Measurements from ENCODE around the gene CRYGS. TPM values are rescaled to one million over a fixed set of nuclear protein-coding genes. Genes with fewer than 3 reads are reported as not detected.
A peak's percentile ranks its signal among the peaks of the same experiment; 100 is the strongest.
"Not testable (repeated sequence)": the region's sequence is repeated elsewhere in the genome, so short reads cannot be mapped to it uniquely, and the experiment has no call there.

The CRYGS gene
- total and polyA plus RNA-seq, 9 donors, result 1.2 to 3.3 (median 2.2) TPM

DNA sequence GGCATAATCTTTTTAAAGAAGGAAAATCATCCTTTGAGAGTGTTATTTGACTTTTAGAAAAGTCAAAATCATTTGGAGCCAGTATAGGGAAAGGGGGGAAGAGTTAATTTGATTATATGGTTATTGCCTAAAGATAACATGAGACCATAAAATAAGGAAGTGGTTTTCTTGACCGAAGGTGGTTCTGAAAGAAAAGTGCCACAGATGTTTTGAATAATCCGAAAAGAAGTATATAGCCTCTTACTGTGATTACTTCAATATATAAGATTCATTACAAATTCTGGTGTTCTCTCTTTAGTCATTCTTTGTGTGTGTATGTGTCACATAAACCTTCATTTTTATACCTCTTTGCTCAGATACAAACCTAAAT lies 27.4 kb upstream of the CRYGS start:
- 72 to 74% (median 72%) methylated on average over 2 of the region's 2 CpGs for WGBS, 3 donors
- no peaks in the 10 kb centered on the region for H3K27me3 ChIP-seq
- no peak overlapping the region for H3K27ac ChIP-seq

GRCh38 chr3:186570941-186571643 lies 26.9 kb upstream of the CRYGS start:
- no peak for DNase-seq
- intact Hi-C loops (cut with DNase I), result loop anchor here in 1 of 4 donors (10.0 kb wide), 1 partner anchor 466 kb away; the partner anchor contains the start of gene ETV5
- WGBS, 3 donors, result 6 to 9% (median 7%) methylated on average over 21 of the region's 21 CpGs
- Histone ChIP-seq H3K4me3 (peak overlapping the region; percentile 90), H3K4me1 (ENCODE audit: insufficient read depth) (peaks cover 6% of the 10 kb centered on the region), H3K27ac (peak overlapping the region; percentile 71 to 85), H3K9me3 (no peaks in the 10 kb centered on the region), H3K27me3 (no peaks in the 10 kb centered on the region), H3K36me3 (no peaks in the 10 kb centered on the region)
- TF ChIP-seq CTCF (IDR thresholded peaks at IDR 0.05) (no peak), POLR2A (IDR thresholded peaks at IDR 0.05) (no peak), EP300 (IDR thresholded peaks at IDR 0.05) (no peak)

More for the DNA sequence above, 27.4 kb upstream of the CRYGS start:
- intact Hi-C loops (cut with DNase I), result loop anchor here in 1 of 4 donors (10.0 kb wide), 1 partner anchor 467 kb away; the partner anchor contains the start of gene ETV5
- Histone ChIP-seq H3K4me1 (ENCODE audit: insufficient read depth) (peaks cover 4% of the 10 kb centered on the region), H3K36me3 (no peaks in the 10 kb centered on the region), H3K9me3 (no peaks in the 10 kb centered on the region), H3K4me3 (peak overlapping the region; percentile 90)
- TF ChIP-seq CTCF (IDR thresholded peaks at IDR 0.05), result no peak
- no peak for TF ChIP-seq EP300 (IDR thresholded peaks at IDR 0.05)
- no peak for TF ChIP-seq POLR2A (IDR thresholded peaks at IDR 0.05)
- DNase-seq, result no peak

- TF ChIP-seq EP300 (IDR thresholded peaks at IDR 0.05) (no peak), POLR2A (IDR thresholded peaks at IDR 0.05) (peak; percentile 78)
- 0% methylated on average over 48 to 59 of the region's 59 CpGs for WGBS, 3 donors
- peak; percentile 98 to 99 (median 99) for DNase-seq
- H3K27ac ChIP-seq, result peak within 1 kb of the TSS; percentile 71 to 85
- no peaks in the 10 kb centered on the region for H3K36me3 ChIP-seq
- peak within 1 kb of the TSS; percentile 90 for H3K4me3 ChIP-seq
- intact Hi-C loops (cut with DNase I), result loop anchor here in 1 of 4 donors (10.0 kb wide), 1 partner anchor 466 kb away; the partner anchor contains the start of gene ETV5
- H3K27me3 ChIP-seq, result no peaks in the 10 kb centered on the region
- no peaks in the 10 kb centered on the region for H3K9me3 ChIP-seq
- peaks cover 7% of the 10 kb centered on the region for H3K4me1 ChIP-seq (ENCODE audit: insufficient read depth)
Measured at GRCh38 chr3:186570096-186570940, 26.1 kb upstream of the CRYGS start, which contains the start of gene DNAJB11. DNAJB11 (plus strand) TSS chr3:186570720; CDS start chr3:186570898, 178 bp downstream.

GRCh38 chr3:186569779-186570095 lies 25.6 kb upstream of the CRYGS start:
- Histone ChIP-seq H3K36me3 (no peaks in the 10 kb centered on the region), H3K4me3 (peak overlapping the region; percentile 48), H3K9me3 (no peaks in the 10 kb centered on the region), H3K4me1 (ENCODE audit: insufficient read depth) (peaks cover 7% of the 10 kb centered on the region), H3K27me3 (no peaks in the 10 kb centered on the region), H3K27ac (no peak overlapping the region)
- no peak for TF ChIP-seq EP300 (IDR thresholded peaks at IDR 0.05)
- TF ChIP-seq POLR2A (IDR thresholded peaks at IDR 0.05), result no peak
- TF ChIP-seq CTCF (IDR thresholded peaks at IDR 0.05), result no peak
- intact Hi-C loops (cut with DNase I), result loop anchor here in 1 of 4 donors (10.0 kb wide), 1 partner anchor 465 kb away; the partner anchor contains the start of gene ETV5
- WGBS, 3 donors, result 3 to 10% (median 6%) methylated on average over 7 of the region's 7 CpGs
- no peak for DNase-seq

GRCh38 chr3:186569361-186569760 lies 25.2 kb upstream of the CRYGS start:
- intact Hi-C loops (cut with DNase I); H3K27ac ChIP-seq: not testable (repeated sequence)

More at GRCh38 chr3:186569361-186569760, 25.2 kb upstream of the CRYGS start:
- peak in 1 of 5 donors; percentile 29 for DNase-seq
- H3K9me3 ChIP-seq; H3K27me3 ChIP-seq; H3K4me1 ChIP-seq (ENCODE audit: insufficient read depth); H3K36me3 ChIP-seq: not testable (repeated sequence)
- H3K4me3 ChIP-seq, result peak overlapping the region; percentile 48
- whole genome bisulfite sequencing, 3 donors, result 81 to 86% (median 85%) methylated on average over 11 of the region's 11 CpGs

All from ovary (tissue), 9 donors.